ENCODE measurements around the gene RTN4IP1.
"Not testable (repeated sequence)": the region's sequence is repeated elsewhere in the genome, so short reads cannot be mapped to it uniquely, and the experiment has no call there.

RTN4IP1 gene

GRCh38 chr6:106629103-106629858, at the start of gene RTN4IP1, which contains the start of gene QRSL1:
Gene RTN4IP1, minus strand, starts transcription at chr6:106629498. Its CDS starts 477 bp downstream, at chr6:106629021.
Gene QRSL1, plus strand, starts transcription at chr6:106629578. Its CDS starts 104 bp downstream, at chr6:106629682.
- DNase-seq: peak; percentile 73

- DNase-seq: no peak
Measured at GRCh38 chr6:106677282-106677681, 48.0 kb upstream of the RTN4IP1 start.

- no peak for DNase-seq
Measured at GRCh38 chr6:106674541-106675229, 45.4 kb upstream of the RTN4IP1 start.

- no peak for DNase-seq
Measured at GRCh38 chr6:106671651-106672050, 42.4 kb upstream of the RTN4IP1 start.

- DNase-seq: no peak
Measured at GRCh38 chr6:106670236-106670635, 40.9 kb upstream of the RTN4IP1 start.

- DNase-seq: no peak
Measured at GRCh38 chr6:106667022-106667402, 37.7 kb upstream of the RTN4IP1 start.

- no peak for DNase-seq
Measured at GRCh38 chr6:106666282-106667021, 37.2 kb upstream of the RTN4IP1 start.

GRCh38 chr6:106662458-106662857, 33.2 kb upstream of the RTN4IP1 start:
- no peak for DNase-seq

GRCh38 chr6:106659859-106660258, 30.6 kb upstream of the RTN4IP1 start:
- no peak for DNase-seq

- DNase-seq: no peak
Measured at GRCh38 chr6:106658469-106658868, 29.2 kb upstream of the RTN4IP1 start.

GRCh38 chr6:106648651-106649308, 19.5 kb upstream of the RTN4IP1 start:
- no peak for DNase-seq

GRCh38 chr6:106643061-106643460, 13.8 kb upstream of the RTN4IP1 start:
- no peak for DNase-seq

GRCh38 chr6:106642476-106642875, 13.2 kb upstream of the RTN4IP1 start:
- no peak for DNase-seq

GRCh38 chr6:106639812-106640211, 10.5 kb upstream of the RTN4IP1 start:
- DNase-seq: no peak

GRCh38 chr6:106637717-106638341, 8.5 kb upstream of the RTN4IP1 start:
- no peak for DNase-seq

- no peak for DNase-seq
Measured at GRCh38 chr6:106637051-106637716, 7.9 kb upstream of the RTN4IP1 start.

GRCh38 chr6:106634565-106634964, 5.3 kb upstream of the RTN4IP1 start:
- no peak for DNase-seq

GRCh38 chr6:106631346-106631745, 2.0 kb upstream of the RTN4IP1 start:
- DNase-seq: no peak

GRCh38 chr6:106630366-106630765, 1.1 kb upstream of the RTN4IP1 start:
- no peak for DNase-seq

- DNase-seq: no peak
Measured at GRCh38 chr6:106629859-106630163, 513 bp upstream of the RTN4IP1 start.

GRCh38 chr6:106628658-106629102, 618 bp downstream of the RTN4IP1 start:
- DNase-seq: no peak

GRCh38 chr6:106627760-106628159, 1.5 kb downstream of the RTN4IP1 start:
- not testable (repeated sequence) for DNase-seq

All from NCI-H1417 treated with DMSO at 0.1 percent for 48 hours (cell line).